ENCODE results near the gene IMPG2.

Gene IMPG2

DNA sequence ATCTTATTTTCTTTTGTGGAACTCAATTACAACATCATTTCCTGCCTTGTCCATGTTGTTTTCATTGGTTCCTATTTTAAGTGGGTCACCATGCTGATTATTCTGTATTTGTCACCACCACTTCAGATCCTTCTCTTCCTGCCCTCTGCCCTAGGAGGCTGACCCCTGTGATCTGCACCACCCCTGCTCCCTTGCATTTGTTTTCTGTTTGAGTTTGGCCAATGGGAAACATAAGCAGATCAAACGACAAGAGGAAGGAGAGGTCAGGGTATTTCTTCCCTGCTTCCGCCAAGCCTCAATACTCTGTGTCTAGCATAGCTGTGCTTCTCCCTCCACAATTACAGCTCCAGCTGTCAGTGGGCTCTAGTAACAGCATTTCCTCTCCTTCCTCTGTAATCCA lies 71.6 kb downstream of the IMPG2 start:
- no peak for DNase-seq (ENCODE audit: low read depth)
- TF ChIP-seq, protein P1, sequence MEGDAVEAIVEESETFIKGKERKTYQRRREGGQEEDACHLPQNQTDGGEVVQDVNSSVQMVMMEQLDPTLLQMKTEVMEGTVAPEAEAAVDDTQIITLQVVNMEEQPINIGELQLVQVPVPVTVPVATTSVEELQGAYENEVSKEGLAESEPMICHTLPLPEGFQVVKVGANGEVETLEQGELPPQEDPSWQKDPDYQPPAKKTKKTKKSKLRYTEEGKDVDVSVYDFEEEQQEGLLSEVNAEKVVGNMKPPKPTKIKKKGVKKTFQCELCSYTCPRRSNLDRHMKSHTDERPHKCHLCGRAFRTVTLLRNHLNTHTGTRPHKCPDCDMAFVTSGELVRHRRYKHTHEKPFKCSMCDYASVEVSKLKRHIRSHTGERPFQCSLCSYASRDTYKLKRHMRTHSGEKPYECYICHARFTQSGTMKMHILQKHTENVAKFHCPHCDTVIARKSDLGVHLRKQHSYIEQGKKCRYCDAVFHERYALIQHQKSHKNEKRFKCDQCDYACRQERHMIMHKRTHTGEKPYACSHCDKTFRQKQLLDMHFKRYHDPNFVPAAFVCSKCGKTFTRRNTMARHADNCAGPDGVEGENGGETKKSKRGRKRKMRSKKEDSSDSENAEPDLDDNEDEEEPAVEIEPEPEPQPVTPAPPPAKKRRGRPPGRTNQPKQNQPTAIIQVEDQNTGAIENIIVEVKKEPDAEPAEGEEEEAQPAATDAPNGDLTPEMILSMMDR (conservative IDR thresholded peaks at IDR 0.05; ENCODE audit: low read depth, low read length) = no peak
- H3K4me3 ChIP-seq (ENCODE audit: low read depth, low read length) = no peak overlapping the region

DNA sequence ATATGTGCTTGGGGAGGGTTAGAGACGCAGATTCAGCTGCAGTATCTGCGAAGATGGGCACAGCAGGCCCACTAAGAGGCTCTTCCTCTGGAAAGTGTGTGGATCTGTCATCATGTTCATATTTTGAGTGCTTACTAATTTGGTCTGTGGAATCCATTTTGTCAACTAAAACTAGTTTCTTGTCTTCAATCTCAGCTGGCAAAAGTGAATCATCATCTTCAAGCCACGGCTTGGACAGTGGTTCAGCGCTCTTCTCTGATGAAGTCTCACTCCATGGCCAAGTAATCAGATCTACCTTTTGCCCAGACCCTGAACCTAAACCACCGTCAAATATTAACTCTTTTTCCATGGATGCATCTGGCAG lies 76.2 kb downstream of the IMPG2 start:
- no peak overlapping the region for H3K4me3 ChIP-seq (ENCODE audit: low read depth, low read length)
- TF ChIP-seq, protein P1 (conservative IDR thresholded peaks at IDR 0.05; ENCODE audit: low read depth, low read length) = no peak
- DNase-seq (ENCODE audit: low read depth) = no peak

DNA sequence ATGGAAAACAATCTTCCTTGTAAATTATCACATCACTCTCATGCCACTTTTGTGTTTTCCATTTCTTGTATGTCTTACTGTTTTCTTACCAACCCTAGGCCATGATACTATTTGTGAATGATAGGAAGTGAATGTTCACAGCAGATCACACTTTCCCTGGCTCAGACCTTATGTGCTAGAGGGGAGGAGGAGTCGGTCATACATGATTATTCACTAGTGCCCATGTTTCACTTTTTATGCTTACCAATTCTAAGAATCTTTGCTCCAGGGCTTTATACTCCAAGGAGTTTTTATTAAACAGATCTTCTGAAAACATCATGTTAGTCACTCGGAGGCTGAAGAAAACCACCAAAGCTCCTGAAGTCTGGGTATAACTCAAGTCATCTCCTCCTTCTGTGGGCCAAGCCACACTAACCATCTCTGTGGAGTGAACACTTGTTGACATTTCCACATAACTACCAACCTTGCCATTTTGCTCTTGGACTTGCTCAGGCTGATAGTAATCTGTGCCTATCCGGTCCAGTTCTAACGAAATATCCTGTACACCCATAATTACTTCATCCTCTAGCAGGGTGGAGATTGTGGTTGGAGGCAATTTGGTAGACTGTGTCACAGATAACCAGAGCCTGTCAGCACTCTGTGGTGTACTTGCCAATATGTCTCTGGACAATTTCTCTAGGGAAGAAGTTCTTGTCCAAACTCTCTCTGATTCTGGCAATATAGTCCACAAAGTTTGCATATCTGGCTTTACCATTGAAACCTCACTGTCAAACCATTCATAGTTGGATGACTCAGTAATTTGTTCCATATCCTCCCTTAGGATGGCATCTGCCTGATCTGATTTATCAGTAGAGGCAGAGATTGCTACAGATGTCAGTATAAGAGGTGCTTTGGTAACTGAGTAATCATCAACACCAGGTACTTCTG lies 76.8 kb downstream of the IMPG2 start:
- DNase-seq (ENCODE audit: low read depth) = no peak
- no peak overlapping the region for H3K4me3 ChIP-seq (ENCODE audit: low read depth, low read length)
- TF ChIP-seq, protein P1 (conservative IDR thresholded peaks at IDR 0.05; ENCODE audit: low read depth, low read length) = no peak

DNA sequence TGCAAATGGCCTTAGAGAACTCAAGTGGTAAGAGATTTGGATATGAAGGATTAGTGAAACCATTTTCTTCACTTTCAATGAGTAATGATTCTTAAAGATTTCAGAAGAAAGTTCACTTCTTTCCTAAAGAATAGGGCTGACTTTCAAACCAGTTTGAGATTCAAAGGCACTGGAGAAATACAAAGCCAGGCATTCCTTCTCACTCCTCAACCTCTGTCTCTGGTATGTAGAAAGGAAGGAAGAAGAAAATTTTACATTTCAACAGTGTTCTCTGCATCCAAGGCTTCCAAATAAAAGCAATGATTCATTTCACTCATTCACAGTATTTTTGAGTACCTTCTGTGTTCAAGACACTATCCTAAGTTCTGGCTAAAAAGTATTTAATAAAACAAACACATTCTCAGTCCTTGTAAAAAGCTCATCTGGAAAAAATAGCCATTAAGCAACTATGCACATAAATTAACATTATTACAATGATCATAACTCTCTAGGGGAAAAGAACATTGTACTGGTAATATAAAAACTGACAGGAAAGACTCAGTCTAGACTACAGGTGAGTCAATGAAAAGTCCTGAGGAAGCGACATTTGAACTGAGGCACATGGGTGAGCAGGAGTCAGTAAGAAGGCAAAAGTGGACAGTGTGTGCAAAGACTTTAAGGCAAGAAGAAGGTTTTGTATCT lies 79.5 kb downstream of the IMPG2 start:
- TF ChIP-seq, protein P1 (conservative IDR thresholded peaks at IDR 0.05; ENCODE audit: low read depth, low read length) = no peak
- no peak overlapping the region for H3K4me3 ChIP-seq (ENCODE audit: low read depth, low read length)
- DNase-seq (ENCODE audit: low read depth) = no peak

DNA sequence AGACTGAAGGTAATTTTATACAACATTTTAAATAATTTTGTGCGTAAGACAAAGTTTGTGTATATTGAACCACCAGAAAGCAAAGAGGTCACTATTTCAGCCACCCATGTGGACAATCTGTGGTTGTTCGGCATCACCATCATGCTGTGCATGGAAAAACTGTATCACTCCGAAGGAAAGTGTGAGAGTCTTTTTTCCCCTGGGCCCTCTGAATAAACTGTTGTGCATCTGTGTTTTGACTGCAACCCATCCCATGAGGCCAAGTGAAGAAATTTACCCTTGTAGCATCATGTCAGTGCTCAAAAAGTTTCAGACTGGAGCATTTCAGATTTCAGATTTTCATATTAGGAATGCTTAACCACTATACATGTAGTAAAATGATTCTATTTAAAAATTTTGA lies 85.3 kb downstream of the IMPG2 start:
- no peak overlapping the region for H3K4me3 ChIP-seq (ENCODE audit: low read depth, low read length)
- DNase-seq (ENCODE audit: low read depth) = no peak
- TF ChIP-seq, protein P1 (conservative IDR thresholded peaks at IDR 0.05; ENCODE audit: low read depth, low read length) = no peak

DNA sequence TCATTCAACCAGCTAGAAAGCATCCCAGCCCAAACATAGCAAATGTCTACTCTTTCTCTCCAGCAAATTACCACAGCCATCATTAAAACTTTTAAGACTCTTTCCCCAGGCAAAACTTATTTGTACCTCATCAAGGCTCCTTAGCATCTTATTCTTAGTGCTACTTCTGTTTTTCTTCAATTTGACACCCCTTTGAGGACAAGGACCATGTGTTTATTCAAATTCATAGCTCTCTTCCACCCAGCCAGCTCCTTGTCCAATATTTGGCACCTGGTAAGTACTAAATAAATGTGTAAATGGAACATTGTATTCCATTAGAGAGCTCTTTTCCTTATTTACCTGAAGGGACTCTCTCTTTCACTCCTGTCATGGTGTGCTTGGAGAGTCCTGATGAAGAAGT lies 89.8 kb downstream of the IMPG2 start:
- no peak for DNase-seq (ENCODE audit: low read depth)
- H3K4me3 ChIP-seq (ENCODE audit: low read depth, low read length) = no peak overlapping the region
- TF ChIP-seq, protein P1 (conservative IDR thresholded peaks at IDR 0.05; ENCODE audit: low read depth, low read length) = no peak
